A673 (cell line): ENCODE data around the gene CELSR1. TPM values are rescaled to one million over a fixed set of nuclear protein-coding genes. Genes with fewer than 3 reads are reported as not detected.

ENCODE experiments used
- BruUV-seq: library from RNA; stranded (reverse); fragments of 400-500 nt; replicated peaks from 2 replicates; lab custom pipeline; 2021; lab: Mats Ljungman, UMichigan
- CTCF ChIA-PET: fragments of 300-600 bp; sonication (Branson Sonifier 250); formaldehyde crosslinking; loops from one replicate; lab custom pipeline; 2022; ENCODE audit warnings: antibody characterized with exemption; lab: Charles Lee
- POLR2A ChIA-PET: fragments of 300-600 bp; sonication (Branson Sonifier 250); formaldehyde crosslinking; loops from one replicate; lab custom pipeline; 2022; ENCODE audit warnings: antibody characterized with exemption; ENCODE audit not compliant: low non-redundant PET; lab: Charles Lee
- DNase-seq: peaks from one replicate; pipeline ENCODE4 v3.0.0-alpha.2; 2015; ENCODE audit warnings: low spot score
- H3K27ac ChIP-seq: fragments of 200-600 bp; sonication (generic); 2 replicates; pipeline ENCODE4 v1.5.1; 2016; ENCODE audit warnings: mixed run types, low read depth, mild to moderate bottlenecking, mixed read lengths, antibody characterized with exemption, low read length; ENCODE audit not compliant: poor library complexity, severe bottlenecking
- H3K27me3 ChIP-seq: fragments of 200-600 bp; sonication (generic); replicated peaks from 2 replicates; pipeline ENCODE4 v1.6.1; 2017; ENCODE audit warnings: mixed run types, low read depth, mild to moderate bottlenecking, mixed read lengths, antibody characterized with exemption, low read length; ENCODE audit not compliant: insufficient read depth, poor library complexity
- H3K36me3 ChIP-seq: fragments of 200-600 bp; sonication (generic); 2 replicates; pipeline ENCODE4 v1.6.1; 2016; ENCODE audit warnings: mixed run types, mild to moderate bottlenecking, mixed read lengths, antibody characterized with exemption, low read length; ENCODE audit not compliant: insufficient read depth, poor library complexity, severe bottlenecking
- H3K4me1 ChIP-seq: fragments of 200-600 bp; sonication (generic); 2 replicates; pipeline ENCODE4 v1.6.1; 2017; ENCODE audit warnings: mixed run types, mild to moderate bottlenecking, mixed read lengths, antibody characterized with exemption, low read length; ENCODE audit not compliant: insufficient read depth, poor library complexity, severe bottlenecking
- H3K4me3 ChIP-seq: fragments of 200-600 bp; sonication (generic); 2 replicates; pipeline ENCODE4 v1.5.1; 2016; ENCODE audit warnings: low read depth, mixed run types, mild to moderate bottlenecking, mixed read lengths, low read length; ENCODE audit not compliant: poor library complexity, severe bottlenecking
- H3K9me3 ChIP-seq: fragments of 200-600 bp; sonication (generic); 2 replicates; pipeline ENCODE4 v1.6.1; 2016; ENCODE audit warnings: mixed run types, low read depth, mild to moderate bottlenecking, mixed read lengths, antibody characterized with exemption, low read length; ENCODE audit not compliant: poor library complexity, severe bottlenecking
- CTCF ChIP-seq: fragments of 300-800, 200-600 bp; sonication (generic); conservative IDR thresholded peaks from 2 replicates; pipeline ENCODE4 v1.5.1; 2017; ENCODE audit warnings: low read depth, mild to moderate bottlenecking, antibody characterized with exemption, low read length, moderate library complexity, mixed read lengths
- EZH2 ChIP-seq: fragments of 200-600 bp; sonication (generic); IDR thresholded peaks from 2 replicates; pipeline ENCODE4 v1.6.1; 2017; ENCODE audit warnings: borderline replicate concordance, low read depth, mild to moderate bottlenecking, mixed read lengths, antibody characterized with exemption, low read length; ENCODE audit not compliant: poor library complexity, severe bottlenecking
- intact Hi-C: fragments of 100-400 bp; cut with micrococcal nuclease; formaldehyde crosslinking; loops from one replicate; pipeline ENCODE4 v1.10.0; 2022; ENCODE audit not compliant: unreplicated experiment
- total RNA-seq: library from RNA; stranded (reverse); gene quantifications from 2 replicates; pipeline ENCODE4 v1.2.3, GENCODE V29; 2021

Gene CELSR1
- total RNA-seq, 1 experiment from 2014 or later: 2.3 TPM

DNA sequence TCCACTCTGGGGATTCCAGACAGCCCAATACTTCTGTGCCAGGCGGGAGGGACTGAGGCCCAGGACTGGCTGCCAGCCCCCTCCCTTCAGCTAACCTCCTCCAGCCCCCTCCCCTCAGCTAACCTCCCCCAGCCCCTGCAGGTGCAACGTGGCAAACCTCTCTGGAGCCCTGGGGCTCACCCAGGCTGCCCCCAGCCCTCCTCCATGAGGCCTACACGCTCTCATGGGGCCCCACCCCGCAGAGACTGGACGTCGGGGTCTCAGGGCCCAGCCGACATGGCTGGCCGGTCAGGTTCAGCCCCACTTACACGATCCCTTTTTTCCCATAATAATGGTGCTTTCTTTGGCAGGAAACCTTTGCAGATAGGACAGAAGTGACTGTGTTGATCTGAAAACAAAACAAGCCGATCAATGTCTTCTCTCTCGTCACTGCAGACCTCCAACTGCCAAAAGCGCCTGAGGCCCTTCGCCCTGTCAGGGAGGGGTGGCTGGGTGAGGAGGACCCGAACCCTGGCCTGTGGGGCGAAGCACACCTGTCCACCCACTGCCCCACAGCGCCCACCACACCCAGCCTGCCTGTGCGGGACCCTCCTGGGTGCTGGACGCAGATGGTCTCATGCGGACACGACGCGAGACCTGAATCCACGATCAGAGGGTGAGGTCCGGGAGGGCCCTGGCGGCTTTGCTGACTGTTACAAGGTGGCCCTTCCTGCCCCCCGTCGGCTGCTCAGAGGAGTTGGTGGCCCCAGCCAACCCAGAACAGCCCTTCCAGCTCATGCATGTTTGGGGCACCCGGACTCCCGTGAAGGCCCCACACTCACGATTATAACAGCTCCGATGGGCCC, 168.3 kb downstream of the CELSR1 start:
- DNase-seq: no peak
- no peaks in the 10 kb centered on the region for H3K9me3 ChIP-seq
- H3K36me3 ChIP-seq: no peaks in the 10 kb centered on the region
- H3K4me3 ChIP-seq: no peak overlapping the region
- CTCF ChIA-PET: interaction anchor here (0.6 kb wide), 1 partner anchor 161 kb away, joined by 3 read pairs; no protein-coding TSS in a partner anchor
- H3K27ac ChIP-seq: no peak overlapping the region
- intact Hi-C loops: no loop called here
- no peaks in the 10 kb centered on the region for H3K4me1 ChIP-seq
- POLR2A ChIA-PET: no interaction called here
- H3K27me3 ChIP-seq: no peaks in the 10 kb centered on the region
- TF ChIP-seq EZH2: no peak
- TF ChIP-seq CTCF: no peak
- no TSS peak for BruUV-seq

GRCh38 chr22:46368422-46368821, 169.0 kb downstream of the CELSR1 start:
- no TSS peak for BruUV-seq
- TF ChIP-seq EZH2: no peak
- no peak for TF ChIP-seq CTCF
- Histone ChIP-seq H3K4me3 (no peak overlapping the region), H3K27me3 (no peaks in the 10 kb centered on the region), H3K9me3 (no peaks in the 10 kb centered on the region), H3K27ac (no peak overlapping the region), H3K4me1 (no peaks in the 10 kb centered on the region), H3K36me3 (no peaks in the 10 kb centered on the region)
- intact Hi-C loops: no loop called here
- no peak for DNase-seq
- CTCF ChIA-PET: interaction anchor here (0.6 to 1.5 kb wide), 5 partner anchors 13 to 219 kb away, joined by 4 to 19 read pairs (median 9); no protein-coding TSS in a partner anchor
- POLR2A ChIA-PET: no interaction called here

- Histone ChIP-seq H3K27me3 (no peaks in the 10 kb centered on the region), H3K9me3 (no peaks in the 10 kb centered on the region), H3K4me3 (no peak overlapping the region), H3K36me3 (no peaks in the 10 kb centered on the region), H3K27ac (no peak overlapping the region), H3K4me1 (no peaks in the 10 kb centered on the region)
- BruUV-seq: no TSS peak
- ChIA-PET POLR2A (interaction anchor here (0.6 kb wide), 1 partner anchor 35 kb away, joined by 3 read pairs; no protein-coding TSS in a partner anchor), CTCF (interaction anchor here (0.5 to 1.5 kb wide), 8 partner anchors 12 to 361 kb away, joined by 4 to 19 read pairs (median 4); no protein-coding TSS in a partner anchor)
- peak; percentile 61 for DNase-seq
- intact Hi-C loops: loop anchor here (1.0 kb wide), 1 partner anchor 175 kb away; no protein-coding TSS in a partner anchor
- TF ChIP-seq EZH2 (no peak), CTCF (peak; percentile 91)
These were observed 169.7 kb downstream of the CELSR1 start for GRCh38 chr22:46367707-46368191.
